Thymus (tissue), 11 donors: Measurements from ENCODE around the gene TBCA. TPM values are rescaled to one million over a fixed set of nuclear protein-coding genes. Genes with fewer than 3 reads are reported as not detected.
"Not testable (repeated sequence)": the region's sequence is repeated elsewhere in the genome, so short reads cannot be mapped to it uniquely, and the experiment has no call there.

ENCODE experiments used
- DNase-seq, 9 donors: peaks; one replicate each; pipeline ENCODE4 v3.0.0-alpha.2; 2013; ENCODE audit warnings: low spot score in 9 of 9, low read depth in 6 of 9, missing footprints in 1 of 9
- H3K27ac ChIP-seq, 2 donors: one replicate each; pipeline ENCODE4 v1.5.1; 2013; ENCODE audit warnings: control low read depth in 1 of 2, low read depth in 1 of 2, low read length in 1 of 2, mild to moderate bottlenecking in 1 of 2, moderate library complexity in 1 of 2
- H3K27me3 ChIP-seq, 2 donors: one replicate each; pipeline ENCODE4 v1.5.1; 2013; ENCODE audit warnings: low read length in 1 of 2; ENCODE audit not compliant: control insufficient read depth in 2 of 2, insufficient read depth in 1 of 2
- H3K36me3 ChIP-seq, 2 donors: one replicate each; pipeline ENCODE4 v1.5.1; 2013; ENCODE audit warnings: low read length in 1 of 2, mild to moderate bottlenecking in 1 of 2, moderate library complexity in 1 of 2; ENCODE audit not compliant: control insufficient read depth in 2 of 2, insufficient read depth in 2 of 2
- H3K4me1 ChIP-seq, 2 donors: one replicate each; pipeline ENCODE4 v1.5.1; 2013; ENCODE audit warnings: low read length in 2 of 2; ENCODE audit not compliant: control insufficient read depth in 2 of 2, insufficient read depth in 2 of 2
- H3K4me3 ChIP-seq, 2 donors: one replicate each; pipeline ENCODE4 v1.5.1; 2013; ENCODE audit warnings: low read length in 2 of 2, control low read depth in 1 of 2, mild to moderate bottlenecking in 1 of 2
- H3K9me3 ChIP-seq, 2 donors: one replicate each; pipeline ENCODE4 v1.5.1; 2013; ENCODE audit warnings: low read length in 1 of 2, mild to moderate bottlenecking in 1 of 2; ENCODE audit not compliant: control insufficient read depth in 2 of 2, insufficient read depth in 1 of 2
- WGBS: extraction: QIAGEN DNeasy Blood & Tissue Kit; methylation state at CpG from one replicate; pipeline ENCODE4 v1.1.7; 2013; 5-methylcytosine and 5-hydroxymethylcytosine counted together
- polyA plus RNA-seq: library from polyadenylated mRNA; stranded (reverse); fragments of 200-250 nt; gene quantifications from one replicate; pipeline ENCODE4 v1.2.3, GENCODE V29; 2013
- total RNA-seq: library from RNA; stranded (reverse); fragments of 120-200 nt; gene quantifications from one replicate; pipeline ENCODE4 v1.2.4, GENCODE V29; 2013
- donor health status: healthy.

The TBCA gene
- total and polyA plus RNA-seq, 2 donors: 150 to 356 TPM

DNA sequence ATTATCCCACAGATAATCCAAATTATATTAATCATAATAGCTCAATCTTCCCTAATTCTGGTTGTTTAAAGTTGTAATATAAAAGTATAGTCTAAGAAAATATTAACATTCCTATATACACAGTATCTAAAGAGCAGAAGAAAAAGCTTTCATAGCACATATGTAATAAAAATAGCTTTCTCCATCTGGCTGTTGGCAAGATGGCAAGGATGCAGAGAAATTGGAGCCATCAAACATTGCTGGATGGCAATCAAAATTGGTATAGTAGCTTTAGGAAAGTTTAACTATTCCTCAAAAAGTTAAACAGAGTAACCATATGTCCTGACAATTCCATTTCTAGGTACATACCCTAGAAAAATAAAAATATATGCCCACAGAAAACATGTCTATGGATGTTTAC is 66.8 kb downstream of the TBCA start:
- Histone ChIP-seq H3K27me3 (no peaks in the 10 kb centered on the region), H3K4me1 (no peaks in the 10 kb centered on the region), H3K36me3 (peaks cover 16 to 23% of the 10 kb centered on the region in 2 donors), H3K27ac (no peak overlapping the region), H3K4me3 (no peak overlapping the region), H3K9me3 (no peaks in the 10 kb centered on the region)
- no peak for DNase-seq

DNA sequence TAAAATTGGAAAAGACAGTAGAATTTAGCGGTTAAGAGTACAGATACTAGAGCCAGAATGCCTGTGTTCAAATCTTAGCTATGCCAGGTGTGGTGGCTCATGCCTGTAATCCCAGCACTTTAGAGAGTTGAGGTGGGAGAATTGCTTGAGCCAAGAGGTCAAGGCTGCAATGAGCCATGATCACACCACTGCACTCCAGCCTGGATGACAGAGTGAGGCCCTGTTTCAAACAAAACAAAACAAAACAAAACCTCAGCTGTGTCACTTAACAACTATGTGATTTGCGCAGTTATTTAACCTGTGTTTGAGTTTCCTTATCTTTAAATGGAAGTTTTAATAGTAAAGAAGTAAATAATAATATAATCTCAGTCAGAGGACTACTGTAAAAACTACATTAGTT is 68.3 kb downstream of the TBCA start:
- Histone ChIP-seq H3K27me3 (no peaks in the 10 kb centered on the region), H3K9me3 (no peaks in the 10 kb centered on the region), H3K36me3 (peaks cover 23 to 34% of the 10 kb centered on the region in 2 donors), H3K4me1 (no peaks in the 10 kb centered on the region), H3K4me3 (no peak overlapping the region), H3K27ac (no peak overlapping the region)
- DNase-seq: no peak
- WGBS: 97% methylated on average over 2 of the region's 2 CpGs

GRCh38 chr5:77699569-77699968 is 76.6 kb downstream of the TBCA start:
- not testable (repeated sequence) for H3K27ac ChIP-seq, H3K9me3 ChIP-seq, H3K27me3 ChIP-seq, H3K4me1 ChIP-seq, DNase-seq, H3K4me3 ChIP-seq
- 98% methylated on average over 7 of the region's 7 CpGs for WGBS
- H3K36me3 ChIP-seq: peaks cover 8 to 15% of the 10 kb centered on the region in 2 donors

DNA sequence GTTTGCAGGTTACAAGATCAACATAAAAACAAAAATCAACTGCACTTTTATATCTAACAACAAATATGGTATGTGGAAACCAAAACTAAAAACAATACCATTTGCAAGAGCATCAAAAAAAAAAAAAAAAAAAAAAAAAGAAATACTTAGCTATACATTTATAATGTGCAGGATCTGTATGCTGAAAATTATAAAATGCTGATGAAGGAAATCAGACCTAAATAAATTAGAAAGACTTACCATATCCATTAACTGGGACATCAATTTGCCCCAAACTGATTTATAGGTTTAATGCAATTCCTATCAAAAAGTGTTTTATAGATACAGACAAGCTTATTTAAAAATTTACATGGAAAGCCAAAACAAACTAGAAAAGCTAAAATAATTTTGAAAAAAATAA is 77.2 kb downstream of the TBCA start:
- no peaks in the 10 kb centered on the region for H3K27me3 ChIP-seq
- no peak overlapping the region for H3K27ac ChIP-seq
- H3K4me3 ChIP-seq: no peak overlapping the region
- DNase-seq: no peak
- H3K36me3 ChIP-seq: peaks cover 3 to 8% of the 10 kb centered on the region in 2 donors
- peaks cover 0 to 4% of the 10 kb centered on the region in 2 donors for H3K9me3 ChIP-seq
- no peaks in the 10 kb centered on the region for H3K4me1 ChIP-seq

DNA sequence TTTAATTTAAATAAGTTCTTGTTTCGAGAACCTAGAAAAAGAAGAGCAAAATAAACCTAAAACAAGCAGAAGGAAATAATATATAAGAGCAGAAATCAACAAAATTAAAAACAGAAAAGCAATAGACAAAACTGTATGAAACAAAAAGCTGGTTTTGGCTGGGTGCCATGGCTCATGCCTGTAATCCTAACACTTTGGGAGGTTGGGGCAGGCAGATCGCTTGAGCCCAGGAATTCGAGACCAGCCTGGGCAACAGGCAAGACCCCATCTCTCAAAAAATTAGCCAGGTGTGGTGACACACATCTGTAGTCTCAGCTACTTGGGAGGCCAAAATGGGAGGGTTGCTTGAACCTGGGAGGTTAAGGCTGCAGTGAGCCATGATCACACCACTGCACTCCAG is 78.4 kb downstream of the TBCA start:
- no peak overlapping the region for H3K27ac ChIP-seq
- no peaks in the 10 kb centered on the region for H3K27me3 ChIP-seq
- no peak overlapping the region for H3K4me3 ChIP-seq
- WGBS: 97% methylated on average over 3 of the region's 3 CpGs
- no peaks in the 10 kb centered on the region for H3K4me1 ChIP-seq
- DNase-seq: no peak
- H3K36me3 ChIP-seq: peaks cover 0 to 4% of the 10 kb centered on the region in 2 donors
- peaks cover 0 to 4% of the 10 kb centered on the region in 2 donors for H3K9me3 ChIP-seq

GRCh38 chr5:77696120-77696519 is 80.0 kb downstream of the TBCA start:
- no peak overlapping the region for H3K4me3 ChIP-seq
- H3K9me3 ChIP-seq: peaks cover 0 to 4% of the 10 kb centered on the region in 2 donors
- peaks cover 0 to 4% of the 10 kb centered on the region in 2 donors for H3K36me3 ChIP-seq
- H3K4me1 ChIP-seq: no peaks in the 10 kb centered on the region
- 98% methylated on average over 1 of the region's 1 CpG for WGBS
- no peaks in the 10 kb centered on the region for H3K27me3 ChIP-seq
- no peak for DNase-seq
- H3K27ac ChIP-seq: no peak overlapping the region

- 97% methylated on average over 3 of the region's 3 CpGs for WGBS
- Histone ChIP-seq H3K36me3 (peaks cover 0 to 13% of the 10 kb centered on the region in 2 donors), H3K9me3 (peaks cover 0 to 4% of the 10 kb centered on the region in 2 donors), H3K4me1 (no peaks in the 10 kb centered on the region), H3K27me3 (no peaks in the 10 kb centered on the region), H3K27ac (no peak overlapping the region), H3K4me3 (no peak overlapping the region)
- DNase-seq: no peak
These were observed 82.2 kb downstream of the TBCA start for GRCh38 chr5:77693913-77694312.

DNA sequence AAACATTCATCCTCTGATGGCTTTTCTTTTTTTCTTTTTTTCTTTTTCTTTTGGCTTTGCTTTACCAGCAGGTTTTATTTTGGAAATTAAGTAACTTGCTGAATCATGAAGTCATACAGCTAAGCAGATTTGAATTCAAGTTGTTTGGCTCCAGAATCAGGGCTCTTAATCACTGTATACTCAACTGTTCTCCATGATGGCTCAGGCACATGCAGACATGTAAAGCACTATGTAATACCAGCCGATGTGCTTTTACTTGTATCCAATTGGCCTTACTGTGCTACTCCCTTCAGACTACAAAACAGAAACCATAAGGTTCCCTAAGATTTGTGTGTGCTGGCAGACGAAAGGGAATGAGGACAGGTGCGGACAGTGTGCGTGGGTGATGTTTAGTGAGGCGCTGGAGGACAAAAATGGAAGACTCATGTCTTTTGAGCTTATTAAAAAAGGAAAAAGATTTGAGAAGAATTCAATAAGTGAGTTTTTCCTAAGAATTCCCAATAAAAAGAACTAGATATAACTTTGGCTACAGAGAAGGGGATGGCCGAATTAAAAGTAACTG is 92.9 kb downstream of the TBCA start:
- WGBS: 91% methylated on average over 6 of the region's 6 CpGs
- Histone ChIP-seq H3K9me3 (no peaks in the 10 kb centered on the region), H3K4me1 (no peaks in the 10 kb centered on the region), H3K36me3 (no peaks in the 10 kb centered on the region), H3K27me3 (no peaks in the 10 kb centered on the region), H3K4me3 (no peak overlapping the region), H3K27ac (no peak overlapping the region)
- no peak for DNase-seq

DNA sequence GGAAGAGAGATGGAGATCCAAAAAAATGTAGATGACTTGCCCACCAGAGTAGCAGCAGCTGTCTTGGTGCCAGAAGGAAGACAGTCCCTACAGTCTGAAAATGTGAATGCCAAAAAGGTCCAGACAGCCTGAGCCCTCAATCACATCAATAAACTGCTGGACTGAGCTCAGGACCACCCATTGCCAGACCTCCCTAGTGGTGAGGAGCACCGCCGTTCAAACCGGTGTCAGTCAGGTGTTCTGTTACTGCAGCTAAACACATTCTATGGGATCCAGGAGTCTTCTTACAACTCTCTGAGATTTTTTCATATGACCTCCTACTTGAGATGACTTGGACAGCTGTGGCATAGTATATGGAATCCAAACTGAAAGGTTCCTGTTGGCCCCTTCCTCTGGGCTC is 105.6 kb downstream of the TBCA start:
- DNase-seq: no peak
- H3K36me3 ChIP-seq: no peaks in the 10 kb centered on the region
- no peaks in the 10 kb centered on the region for H3K9me3 ChIP-seq
- WGBS: 63% methylated on average over 3 of the region's 3 CpGs
- no peak overlapping the region for H3K27ac ChIP-seq
- H3K27me3 ChIP-seq: peaks cover 0 to 12% of the 10 kb centered on the region in 2 donors
- H3K4me3 ChIP-seq: no peak overlapping the region
- H3K4me1 ChIP-seq: no peaks in the 10 kb centered on the region

DNA sequence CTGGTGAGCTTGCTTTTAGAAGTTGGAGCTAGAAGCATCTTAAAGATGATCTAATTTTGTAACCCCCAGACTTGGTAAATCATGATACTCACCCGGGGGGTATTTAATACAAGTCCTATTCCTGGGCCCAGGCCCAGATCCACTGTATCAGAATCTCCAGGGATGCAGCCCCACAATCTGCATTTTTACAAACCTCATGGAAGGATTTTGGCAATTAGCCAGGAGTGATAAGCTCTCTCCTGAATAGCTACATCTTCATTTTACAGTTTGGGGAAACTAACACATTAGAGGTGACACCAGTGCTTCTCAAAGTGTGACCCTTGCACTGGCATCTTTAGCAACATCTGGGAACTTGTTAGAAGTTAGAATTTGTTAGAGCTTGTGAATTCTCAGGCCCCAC is 106.5 kb downstream of the TBCA start:
- peaks cover 0 to 12% of the 10 kb centered on the region in 2 donors for H3K27me3 ChIP-seq

More for the DNA sequence above, 106.5 kb downstream of the TBCA start:
- no peaks in the 10 kb centered on the region for H3K4me1 ChIP-seq
- H3K27ac ChIP-seq: no peak overlapping the region
- H3K4me3 ChIP-seq: no peak overlapping the region
- H3K9me3 ChIP-seq: no peaks in the 10 kb centered on the region
- no peak for DNase-seq
- 85% methylated on average over 1 of the region's 1 CpG for WGBS
- no peaks in the 10 kb centered on the region for H3K36me3 ChIP-seq
